Measurements from ENCODE around the gene MTUS2. TPM values are rescaled to one million over a fixed set of nuclear protein-coding genes. Genes with fewer than 3 reads are reported as not detected.

The MTUS2 gene
- total and polyA plus RNA-seq, 2 of the 8 experiments (the other 6 are each of a cell fraction or from before 2014, with no cell fraction given) = 0.18 to 0.80 TPM

DNA sequence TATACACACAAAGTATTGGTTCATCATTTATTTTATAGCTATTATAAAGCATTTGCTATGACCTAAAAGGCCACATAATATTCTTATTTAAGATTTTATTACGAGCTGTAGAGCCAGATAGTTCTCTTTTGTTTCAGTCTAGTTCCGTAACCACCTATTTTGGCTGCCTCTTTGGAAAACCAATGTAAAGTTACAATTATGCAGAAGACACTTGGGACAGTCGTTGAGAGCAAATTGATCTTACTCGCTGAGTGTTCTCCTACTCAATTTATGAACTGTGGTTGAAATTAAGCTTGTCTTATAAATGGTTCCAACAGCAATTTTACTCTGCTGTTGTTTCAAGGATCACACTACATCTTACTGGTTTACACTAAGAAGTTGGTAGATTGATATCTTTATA lies 653.0 kb downstream of the MTUS2 start:
- WGBS, 2 experiments (ENCODE audit: extremely low coverage in 1 of 2, insufficient coverage in 1 of 2, insufficient read length in 1 of 2, insufficient replicate concordance in 2 of 2, low coverage in 1 of 2, low lambda C conversion rate in 2 of 2, missing lambda C conversion rate in 1 of 2) = 84% methylated on average over 4 of the region's 4 CpGs; no CpG with 5 or more reads in 1 of the 2 experiments
- H3K23ac ChIP-seq (ENCODE audit: insufficient read length) = no peak overlapping the region
- H2BK12ac ChIP-seq (ENCODE audit: low read depth, low read length) = no peak overlapping the region
- no peak overlapping the region for H3K18ac ChIP-seq (ENCODE audit: extremely low read depth, low read length)
- DNase-seq (ENCODE audit: low read depth in 1 of 2, low spot score in 2 of 2) (no peak), FAIRE-seq (no peak)
- H3K56ac ChIP-seq (replicated peaks; ENCODE audit: insufficient read length, low read depth, low read length) = no peak overlapping the region
- H2BK5ac ChIP-seq (ENCODE audit: low read depth, low read length) = no peak overlapping the region
- CTCF ChIA-PET (ENCODE audit: partially characterized antibody) = interaction anchor here (0.5 to 4.0 kb wide), 15 partner anchors 8 to 642 kb away, joined by 3 to 25 read pairs (median 4); no protein-coding TSS in a partner anchor
- H4K91ac ChIP-seq (replicated peaks; ENCODE audit: insufficient read length, low read length) = no peak overlapping the region
- H3K4me2 ChIP-seq (ENCODE audit: insufficient read depth in 1 of 2, low read depth in 2 of 2, low read length in 2 of 2) = no peak overlapping the region
- H2BK15ac ChIP-seq (ENCODE audit: low read length) = no peak overlapping the region
- no peaks in the 10 kb centered on the region for H3K9me3 ChIP-seq (ENCODE audit: insufficient read depth in 2 of 2, low read depth in 1 of 2, low read length in 1 of 2)
- no peak overlapping the region for H3K14ac ChIP-seq (ENCODE audit: insufficient read length)
- H3K79me1 ChIP-seq (ENCODE audit: low read depth, low read length) = no peaks in the 10 kb centered on the region
- no peaks in the 10 kb centered on the region for H4K20me1 ChIP-seq (replicated peaks in 1 of 2; ENCODE audit: control insufficient read depth in 1 of 2, insufficient read depth in 2 of 2, low read length in 2 of 2)
- H3K27ac ChIP-seq (ENCODE audit: low read depth, low read length) = no peak overlapping the region
- POLR2A ChIA-PET (ENCODE audit: partially characterized antibody) = no interaction called here
- TF ChIP-seq CTCF (IDR thresholded peaks at IDR 0.05; ENCODE audit: control extremely low read depth in 1 of 3, insufficient read depth in 1 of 3, low read depth in 1 of 3, low read length in 3 of 3) = no peak
- H3K36me3 ChIP-seq (ENCODE audit: control insufficient read depth in 2 of 4, insufficient read depth in 4 of 4, low read length in 3 of 4) = no peaks in the 10 kb centered on the region
- no peaks in the 10 kb centered on the region for H3K79me2 ChIP-seq (ENCODE audit: control insufficient read depth in 1 of 2, insufficient read depth in 2 of 2, low read length in 2 of 2)
- no peak overlapping the region for H3K4ac ChIP-seq (replicated peaks; ENCODE audit: insufficient read length, low read depth, low read length)
- H3K9ac ChIP-seq (replicated peaks in 1 of 4; ENCODE audit: extremely low read depth in 1 of 4, low read depth in 3 of 4, low read length in 3 of 4) = no peak overlapping the region
- H4K5ac ChIP-seq (ENCODE audit: insufficient read length, low read depth, low read length) = no peak overlapping the region
- H2BK20ac ChIP-seq (ENCODE audit: low read length) = no peak overlapping the region
- no peaks in the 10 kb centered on the region for H3K27me3 ChIP-seq (replicated peaks in 1 of 4; ENCODE audit: control insufficient read depth in 3 of 4, extremely low read depth in 1 of 4, insufficient read depth in 3 of 4, low read length in 3 of 4)
- no peaks in the 10 kb centered on the region for H3K23me2 ChIP-seq (ENCODE audit: low read depth, low read length)
- H3K4me3 ChIP-seq (ENCODE audit: extremely low read depth in 1 of 4, insufficient read depth in 2 of 4, low read depth in 3 of 4, low read length in 4 of 4) = no peak overlapping the region
- no peaks in the 10 kb centered on the region for H3K4me1 ChIP-seq (replicated peaks in 1 of 4; ENCODE audit: control insufficient read depth in 3 of 4, insufficient read depth in 4 of 4, low read length in 3 of 4)
- H2AK5ac ChIP-seq (ENCODE audit: low read depth, low read length) = no peak overlapping the region
- no peak overlapping the region for H4K8ac ChIP-seq (ENCODE audit: extremely low read depth, insufficient read depth, low read length)
- no peak overlapping the region for H2BK120ac ChIP-seq (replicated peaks; ENCODE audit: low read depth, low read length)
- no peak overlapping the region for H2AFZ ChIP-seq (ENCODE audit: low read length)
